GM08714 (cell line): ENCODE results near the gene MAP4K2.

Experiments
- H3K4me3 ChIP-seq: fragments of 200-500 bp; sonication (Bioruptor generic); 2 replicates; pipeline ENCODE4 v1.5.1; 2014; ENCODE audit warnings: mild to moderate bottlenecking, low read length, inconsistent platforms
- ZNF274 ChIP-seq: IDR thresholded peaks from 2 replicates; pipeline ENCODE4 v1.6.1; 2012; ENCODE audit warnings: mild to moderate bottlenecking, low read depth, low read length

MAP4K2 gene

DNA sequence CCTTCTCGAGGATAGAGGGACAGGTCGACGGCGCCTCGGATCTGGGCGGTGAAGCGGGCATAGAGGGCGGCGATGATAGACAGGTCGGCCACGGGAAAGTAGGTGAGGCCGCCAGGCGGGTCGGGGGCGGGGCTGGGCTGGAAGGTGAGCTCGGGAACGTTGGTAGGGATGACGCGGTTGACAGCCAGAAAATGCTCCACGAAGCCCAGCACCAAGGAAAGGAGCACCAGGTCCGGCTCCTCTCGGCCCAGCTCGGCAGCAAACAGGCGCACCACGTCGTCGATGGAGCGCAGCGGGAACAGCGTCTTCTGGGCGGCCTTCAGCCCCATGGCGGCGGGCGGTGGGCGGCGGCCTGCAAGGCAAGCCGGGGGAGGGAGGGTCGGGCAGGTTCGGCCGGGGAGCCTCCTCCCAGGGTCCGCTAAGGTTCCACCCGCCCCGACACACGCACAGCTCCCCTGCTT is 6.8 kb upstream of the MAP4K2 start:
- no peak for TF ChIP-seq ZNF274
- peak overlapping the region; percentile 83 for H3K4me3 ChIP-seq

DNA sequence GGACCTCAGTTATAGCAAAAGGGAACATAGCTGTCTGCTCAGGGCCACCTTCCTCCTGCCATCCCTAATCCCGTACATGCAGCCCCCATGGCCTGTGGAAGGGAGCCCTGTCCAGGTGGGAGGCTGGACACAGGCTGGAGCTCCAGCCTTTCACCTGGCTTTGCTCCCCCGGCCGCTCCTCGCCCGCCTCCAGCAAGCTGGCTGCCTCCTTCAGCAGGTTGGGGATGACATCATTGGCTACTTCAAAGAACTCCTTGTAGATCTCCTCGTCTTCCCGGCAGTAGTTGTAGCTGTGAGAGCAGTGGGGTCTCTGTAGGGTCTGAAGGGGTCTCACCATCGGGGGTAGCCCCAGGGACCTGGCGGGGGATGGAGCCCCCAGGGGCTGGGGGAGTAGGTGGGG is 2.5 kb upstream of the MAP4K2 start:
- no peak for TF ChIP-seq ZNF274
- no peak overlapping the region for H3K4me3 ChIP-seq

DNA sequence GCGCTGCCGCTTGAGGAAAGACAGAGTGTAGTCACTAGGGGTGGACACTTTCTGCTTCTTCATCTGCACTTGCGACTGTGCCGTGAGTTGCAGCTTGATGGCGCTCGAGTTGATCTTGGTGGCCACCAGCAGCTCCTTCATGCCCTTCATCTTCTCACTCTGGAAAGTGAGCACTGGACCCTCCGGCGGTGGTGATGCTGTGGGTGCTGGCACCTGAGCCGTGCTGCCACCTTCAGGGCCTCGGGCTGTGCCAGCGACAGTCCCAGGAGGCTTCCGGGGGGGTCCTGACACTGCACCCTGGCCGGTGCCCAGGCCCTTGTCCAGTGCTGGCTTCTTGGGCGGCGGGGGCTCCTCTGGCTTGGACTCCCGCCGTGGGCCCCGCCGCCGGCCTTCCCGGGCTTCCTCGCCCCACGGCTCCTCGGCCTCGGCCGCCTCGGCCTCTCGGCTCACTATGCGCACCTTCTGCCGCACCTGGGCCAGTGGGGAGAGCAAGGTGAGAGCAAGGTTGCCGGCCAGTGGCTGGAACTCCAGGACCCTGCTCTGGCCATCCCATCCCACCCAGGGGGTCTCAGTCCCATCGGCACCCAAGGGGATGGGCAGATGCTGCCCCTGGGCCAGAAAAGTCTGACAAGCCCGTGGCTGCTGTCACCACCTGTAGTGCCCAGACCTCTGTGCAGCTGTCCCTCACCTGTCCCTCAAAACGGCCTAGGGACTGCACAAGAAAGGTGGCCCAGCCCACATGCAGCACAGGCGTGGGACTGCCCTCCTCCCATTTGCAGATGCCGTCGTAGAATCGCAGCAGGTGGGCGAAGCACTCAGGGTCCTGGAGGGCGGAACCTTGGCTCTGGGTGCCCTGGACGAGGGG is 1.6 kb upstream of the MAP4K2 start:
- no peak overlapping the region for H3K4me3 ChIP-seq
- no peak for TF ChIP-seq ZNF274

DNA sequence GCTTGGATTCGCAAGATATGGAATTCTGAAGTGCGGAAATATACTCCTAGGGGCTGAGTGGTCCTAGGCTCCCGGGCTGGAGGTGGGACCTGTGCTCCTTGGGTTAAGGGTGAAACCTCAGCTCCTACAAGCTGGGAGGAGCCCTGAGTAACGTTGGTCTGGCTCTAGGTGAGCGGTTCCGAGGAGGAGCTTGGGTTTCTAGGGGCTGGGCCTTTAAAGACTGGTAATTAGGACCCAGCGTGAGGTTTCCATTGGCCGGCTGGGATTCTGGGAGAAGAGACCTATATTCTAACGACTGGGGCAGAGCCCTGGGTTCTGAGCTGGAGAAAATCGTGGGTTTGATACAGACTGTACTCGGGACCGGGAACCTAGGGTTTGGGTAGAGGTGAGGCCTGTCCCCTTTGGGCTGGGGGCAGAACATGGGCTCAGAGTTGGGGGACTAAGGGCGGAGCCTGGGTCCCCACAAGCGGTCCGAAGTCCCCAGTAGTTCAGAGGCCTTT is 882 bp upstream of the MAP4K2 start:
- peak overlapping the region; percentile 77 for H3K4me3 ChIP-seq
- TF ChIP-seq ZNF274, result no peak

DNA sequence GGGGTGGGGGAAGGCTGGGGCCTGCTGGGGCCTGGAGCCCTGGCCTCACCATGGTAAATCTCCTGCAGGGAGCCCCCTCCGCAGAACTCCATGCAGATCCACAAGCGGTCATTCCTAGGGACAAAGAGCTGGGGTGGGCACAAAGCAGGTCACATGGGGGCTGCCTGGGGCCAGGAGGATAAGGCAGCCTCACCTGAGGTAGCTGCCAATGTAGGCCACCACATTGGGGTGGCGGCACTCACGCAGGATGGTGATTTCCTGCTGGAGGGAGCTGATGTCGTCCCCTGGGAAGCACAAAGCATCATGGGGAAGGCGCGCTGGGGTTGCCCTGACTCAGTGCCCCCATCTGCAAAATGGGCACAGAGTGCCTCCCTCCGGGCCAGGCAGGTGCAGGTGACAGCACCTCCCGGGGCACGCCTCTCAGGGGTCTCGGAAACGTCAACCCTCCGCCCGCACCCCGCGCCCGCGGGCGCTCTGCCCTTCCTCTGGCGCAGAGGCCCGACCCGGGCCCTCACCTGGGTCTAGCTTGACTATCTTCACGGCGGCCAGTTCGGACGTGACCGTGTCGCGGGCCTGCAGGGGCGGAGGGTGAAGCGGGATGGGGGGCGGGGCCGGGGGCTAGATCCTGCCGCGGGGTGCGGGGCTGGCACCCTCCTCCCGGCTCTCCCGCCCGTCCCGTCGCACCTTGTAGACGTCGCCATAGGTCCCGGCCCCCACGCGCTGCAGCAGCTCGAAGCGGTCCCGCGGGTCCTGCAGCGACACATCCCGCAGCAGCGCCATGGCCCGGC is 450 bp downstream of the MAP4K2 start:
- TF ChIP-seq ZNF274, result no peak
- H3K4me3 ChIP-seq, result peak overlapping the region; percentile 76; the same call in 1 of the 2 replicates

DNA sequence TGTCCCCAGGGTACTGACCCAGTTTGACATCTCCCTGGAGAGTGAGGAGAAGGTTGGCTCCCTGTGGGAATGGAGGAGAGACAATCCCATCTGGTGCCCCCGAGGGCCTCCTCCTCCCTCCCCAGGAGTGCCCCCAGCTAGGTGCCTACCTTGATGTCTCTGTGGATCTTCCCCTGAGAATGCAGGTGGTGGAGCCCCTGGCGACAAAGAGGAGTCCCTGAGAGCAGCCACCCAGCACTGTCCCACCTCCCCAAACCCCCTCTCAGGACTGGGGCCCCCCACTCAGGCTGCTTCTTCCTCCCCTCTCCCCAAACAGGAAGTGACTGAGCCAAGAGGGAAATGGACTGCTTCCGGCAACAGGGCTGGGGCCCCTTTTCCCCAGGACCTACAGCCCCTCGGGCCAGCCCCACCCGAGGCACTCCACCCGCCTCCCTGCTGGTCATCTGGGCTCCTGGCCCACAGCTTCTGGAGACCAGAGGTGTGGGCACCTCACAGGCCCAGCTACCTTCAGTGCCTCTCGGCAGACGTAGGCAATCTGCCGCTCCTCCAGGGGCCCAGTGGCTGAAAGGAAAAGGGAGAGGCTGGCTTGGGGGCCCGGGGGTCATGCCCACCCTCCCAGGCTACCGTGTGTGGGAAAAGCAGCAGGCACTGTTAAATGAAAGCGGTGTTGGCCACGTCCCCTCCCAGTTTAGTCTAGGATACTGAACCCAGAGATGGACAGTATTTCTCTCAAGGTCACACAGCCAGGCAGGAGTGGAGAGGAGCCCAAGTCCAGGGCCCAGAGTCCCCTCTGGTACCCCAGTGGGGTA is 1.2 kb downstream of the MAP4K2 start:
- H3K4me3 ChIP-seq, result peak overlapping the region; percentile 76; the same call in 1 of the 2 replicates
- no peak for TF ChIP-seq ZNF274

DNA sequence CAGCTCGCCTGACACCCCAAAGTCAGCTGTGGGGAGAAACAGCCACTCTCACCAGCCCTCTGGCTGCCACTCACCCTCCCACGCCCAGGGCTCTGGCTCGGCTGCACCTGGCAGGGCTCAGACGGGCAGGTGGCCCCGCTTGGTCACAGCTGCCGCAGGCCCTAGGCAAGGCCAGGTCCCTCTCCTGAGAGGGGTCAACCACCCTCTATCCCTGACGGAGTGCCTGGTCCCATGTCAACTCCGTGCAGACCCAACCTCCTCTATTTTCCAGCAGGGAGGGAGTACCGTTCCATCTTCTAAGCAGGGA is 1.9 kb downstream of the MAP4K2 start:
- peak overlapping the region; percentile 76; the same call in 1 of the 2 replicates for H3K4me3 ChIP-seq

DNA sequence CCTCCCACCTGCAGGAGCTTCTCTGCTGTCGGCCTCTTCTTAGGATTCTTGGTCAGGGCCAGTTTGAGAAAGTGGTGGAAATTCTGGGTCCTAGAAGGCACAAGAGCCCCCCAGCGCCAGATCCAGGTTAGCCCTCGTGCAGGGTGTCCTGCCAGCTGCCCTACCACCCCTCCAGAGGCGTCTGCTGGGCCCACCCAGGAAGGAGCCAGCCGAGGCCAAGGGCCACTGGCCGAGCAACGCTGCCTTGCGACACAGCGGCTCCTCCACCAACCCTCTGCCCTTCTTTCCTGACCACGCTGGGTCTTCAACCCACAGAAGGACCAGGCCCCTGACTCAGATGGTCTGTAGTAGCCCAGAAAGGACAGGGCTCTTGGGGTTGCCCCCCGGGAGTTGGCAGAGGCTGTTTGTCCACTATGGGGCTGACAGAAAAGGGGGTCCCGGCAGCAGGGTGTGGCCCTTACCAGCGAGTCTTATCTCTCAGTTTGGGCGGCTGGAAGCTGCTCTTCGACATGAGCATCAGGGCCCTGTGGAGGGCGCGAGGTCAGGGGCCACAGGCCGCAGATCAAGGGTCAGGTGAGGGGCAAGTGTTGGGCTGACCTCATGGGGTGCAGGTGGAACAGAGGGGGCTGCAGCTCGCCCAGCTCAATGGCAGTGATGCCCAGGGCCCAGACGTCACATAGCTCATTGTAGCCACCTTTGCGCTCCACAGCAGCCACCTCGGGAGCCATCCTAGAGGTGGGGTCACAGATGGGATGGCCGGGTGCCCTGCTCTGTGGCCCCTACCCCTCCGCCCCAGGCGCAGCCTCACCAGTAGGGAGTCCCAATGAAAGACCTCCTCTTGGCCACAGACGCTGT is 2.5 kb downstream of the MAP4K2 start:
- no peak overlapping the region; the same call in 1 of the 2 replicates for H3K4me3 ChIP-seq
- TF ChIP-seq ZNF274, result no peak

More for the DNA sequence above, 1.9 kb downstream of the MAP4K2 start:
- no peak for TF ChIP-seq ZNF274

DNA sequence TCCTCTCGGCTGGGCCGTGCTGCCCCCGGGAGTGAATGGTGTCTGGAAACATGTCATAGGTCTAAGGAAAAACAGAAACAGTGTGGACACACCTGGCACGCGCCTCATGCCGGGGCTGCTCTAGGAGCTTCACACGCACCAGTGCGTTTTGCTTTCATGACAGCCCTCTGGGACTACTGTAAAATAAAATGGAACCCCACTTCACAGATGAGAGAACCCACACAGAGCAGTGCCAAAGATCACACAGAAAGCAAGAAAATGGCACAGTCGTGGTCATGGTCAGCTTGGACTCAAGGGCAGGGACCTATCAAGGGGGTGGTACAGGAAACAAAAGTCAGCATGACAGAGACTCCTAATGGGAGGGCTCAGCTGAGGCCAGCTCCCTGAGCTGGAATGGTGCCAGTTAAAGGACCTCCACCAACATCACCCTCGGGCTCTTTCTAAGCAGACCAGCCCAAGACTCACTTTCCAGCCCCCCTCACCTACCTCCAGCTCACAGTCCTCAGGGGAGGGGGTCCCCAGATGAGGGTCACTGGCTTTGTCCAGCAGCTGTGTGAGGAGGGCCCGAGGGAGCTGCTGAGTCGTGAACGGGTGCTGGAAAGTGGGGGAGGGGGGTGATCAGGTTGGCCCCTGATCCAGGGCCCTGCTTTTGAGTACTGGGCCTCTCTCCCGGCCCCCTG is 3.3 kb downstream of the MAP4K2 start:
- TF ChIP-seq ZNF274, result no peak
- H3K4me3 ChIP-seq, result no peak overlapping the region; the same call in 1 of the 2 replicates

DNA sequence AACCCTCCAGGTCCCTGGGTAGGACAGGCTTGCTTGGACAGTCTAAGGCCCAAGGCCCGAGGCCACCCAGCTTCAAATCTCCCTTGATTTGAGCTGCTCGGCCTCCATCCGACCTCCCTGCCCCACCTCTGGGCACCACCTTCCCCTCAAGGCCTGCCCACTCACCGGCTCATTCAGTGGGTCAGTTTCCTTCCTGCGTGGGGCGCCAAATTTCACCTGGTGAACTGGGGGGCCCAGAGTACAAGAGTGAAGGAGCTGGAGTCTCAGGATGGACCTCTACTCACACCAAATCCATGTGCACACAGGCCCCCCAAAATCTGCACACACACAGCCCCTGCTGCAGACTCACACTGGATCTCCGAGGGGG is 3.8 kb downstream of the MAP4K2 start:
- H3K4me3 ChIP-seq, result no peak overlapping the region; the same call in 1 of the 2 replicates
- TF ChIP-seq ZNF274, result no peak

DNA sequence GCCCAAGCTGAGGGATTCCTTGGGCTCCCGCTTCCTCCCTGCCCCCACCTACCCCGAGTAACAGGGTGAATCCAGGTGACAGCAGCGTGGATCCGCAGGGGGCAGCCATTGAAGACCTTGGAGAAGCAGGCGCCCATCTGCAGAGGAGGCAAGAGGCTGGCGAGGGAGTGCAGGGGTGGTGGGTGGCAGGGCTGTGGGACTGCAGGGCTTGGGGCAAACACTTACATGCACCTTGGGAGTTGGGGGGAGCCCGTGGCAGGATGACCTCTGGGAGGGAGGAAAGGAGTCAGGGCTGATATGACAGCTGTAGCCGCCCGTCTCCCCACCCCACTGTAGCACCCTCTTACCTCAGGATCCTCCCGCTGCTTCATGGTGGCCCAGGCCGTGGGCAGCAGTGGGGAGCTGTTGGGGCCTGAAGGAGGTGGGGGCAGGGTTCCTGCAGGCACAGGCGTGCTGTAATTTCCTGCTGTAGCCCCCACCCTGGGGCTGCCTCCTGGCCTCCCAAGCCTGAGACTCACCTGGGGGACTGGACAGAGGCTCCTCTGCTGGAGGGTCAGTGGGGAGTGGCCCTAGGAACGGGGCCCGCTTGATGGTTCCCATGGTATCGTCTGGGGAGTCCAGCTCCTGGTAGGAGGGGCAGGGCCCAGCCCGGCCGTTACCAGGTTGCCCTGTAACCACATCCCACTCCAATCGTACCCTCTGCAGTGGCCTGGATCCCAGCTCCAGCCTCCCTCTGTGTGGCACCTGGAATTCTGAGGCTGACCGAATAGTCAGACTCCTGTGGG is 6.1 kb downstream of the MAP4K2 start:
- no peak for TF ChIP-seq ZNF274
- H3K4me3 ChIP-seq, result no peak overlapping the region

DNA sequence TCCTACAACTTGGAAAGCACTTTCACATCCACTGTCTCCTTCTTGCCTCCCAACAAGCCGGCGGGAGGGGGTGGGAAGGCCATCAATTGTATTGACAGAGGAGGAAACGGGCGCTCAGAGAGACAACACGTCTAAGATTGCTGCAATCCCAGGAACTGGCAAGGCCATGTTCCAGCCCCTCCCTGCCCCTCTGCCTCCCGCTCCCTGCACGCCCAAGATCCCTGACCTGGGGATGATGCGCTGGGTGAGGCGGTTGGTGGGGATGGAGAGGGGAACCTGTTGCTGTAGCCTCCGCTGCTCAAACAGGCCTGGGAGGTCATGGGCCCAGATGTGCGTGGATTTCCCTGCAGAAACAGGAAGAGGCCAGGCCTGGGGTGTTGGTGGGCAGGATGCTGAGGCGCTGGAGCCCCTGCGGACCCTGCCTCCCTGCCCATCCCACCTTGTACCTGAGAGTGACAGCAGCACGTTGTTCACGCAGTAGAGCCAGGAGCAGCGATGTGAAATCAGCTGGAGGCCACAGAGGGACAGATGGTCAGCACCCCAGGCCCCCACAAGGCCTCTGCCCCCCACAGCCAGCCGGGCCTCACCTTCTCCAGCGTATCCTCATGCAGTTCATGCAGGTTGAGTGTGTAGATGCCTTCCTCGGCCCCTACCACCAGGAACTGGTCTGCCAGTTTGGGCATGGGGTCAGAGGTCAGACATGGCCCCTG is 6.8 kb downstream of the MAP4K2 start:
- H3K4me3 ChIP-seq, result no peak overlapping the region
- TF ChIP-seq ZNF274, result no peak
